GDM1 (cell line): Measurements from ENCODE around the gene SEPTIN8.
A peak's percentile ranks its signal among the peaks of the same experiment; 100 is the strongest.

Experiments used
- DNase-seq: peaks from one replicate; lab custom pipeline; 2025; lab: John Stamatoyannopoulos, UW

SEPTIN8 gene, protein sequence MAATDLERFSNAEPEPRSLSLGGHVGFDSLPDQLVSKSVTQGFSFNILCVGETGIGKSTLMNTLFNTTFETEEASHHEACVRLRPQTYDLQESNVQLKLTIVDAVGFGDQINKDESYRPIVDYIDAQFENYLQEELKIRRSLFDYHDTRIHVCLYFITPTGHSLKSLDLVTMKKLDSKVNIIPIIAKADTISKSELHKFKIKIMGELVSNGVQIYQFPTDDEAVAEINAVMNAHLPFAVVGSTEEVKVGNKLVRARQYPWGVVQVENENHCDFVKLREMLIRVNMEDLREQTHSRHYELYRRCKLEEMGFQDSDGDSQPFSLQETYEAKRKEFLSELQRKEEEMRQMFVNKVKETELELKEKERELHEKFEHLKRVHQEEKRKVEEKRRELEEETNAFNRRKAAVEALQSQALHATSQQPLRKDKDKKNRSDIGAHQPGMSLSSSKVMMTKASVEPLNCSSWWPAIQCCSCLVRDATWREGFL

DNA sequence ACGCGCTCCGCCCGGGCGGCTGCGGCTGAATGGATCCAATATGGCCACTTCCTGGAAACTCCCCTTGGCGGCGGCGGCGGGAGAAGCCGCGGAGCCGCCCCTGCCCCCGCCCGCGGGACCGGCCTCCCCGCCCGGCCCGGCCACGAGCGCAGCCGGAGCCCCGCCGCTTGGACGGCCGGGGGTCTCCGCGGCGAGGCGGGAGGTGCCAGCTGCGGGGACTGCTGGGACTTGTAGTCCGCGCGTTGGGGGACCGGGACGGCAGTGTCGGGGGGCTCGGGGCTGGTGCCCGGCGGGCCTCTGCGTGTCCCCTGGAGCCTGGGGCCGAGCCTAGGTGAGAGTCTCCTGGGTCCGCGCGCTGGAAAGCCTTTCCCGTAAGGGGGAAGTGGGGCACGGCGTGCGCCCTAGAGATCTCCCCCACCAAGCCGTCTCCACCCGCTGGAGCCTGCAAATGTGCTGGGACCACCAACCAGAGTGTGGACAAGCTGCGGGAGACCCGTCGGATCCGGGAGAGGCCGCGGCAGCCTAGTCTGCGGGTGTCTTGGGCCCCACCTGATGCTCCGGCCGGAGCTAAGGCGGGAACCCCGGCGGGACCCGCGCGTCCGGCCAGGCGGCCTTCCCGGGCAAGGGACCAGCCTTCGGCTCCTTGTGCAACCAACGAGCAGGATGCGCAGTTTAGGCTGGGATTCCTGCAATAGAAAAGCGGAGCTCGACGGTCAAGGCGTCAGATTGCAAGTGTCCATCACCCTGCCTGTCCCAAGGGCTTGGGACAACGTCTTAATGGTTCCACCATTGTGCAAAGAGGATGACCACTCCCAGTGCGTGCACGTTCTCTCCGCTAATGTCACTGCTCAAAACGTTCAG lies at the start of gene SEPTIN8:
TSS of gene SEPTIN8 (minus strand) at position 31 of the 861 bp plus-strand sequence. CDS start 102 bp downstream, outside the sequence.
- DNase-seq = no peak

DNA sequence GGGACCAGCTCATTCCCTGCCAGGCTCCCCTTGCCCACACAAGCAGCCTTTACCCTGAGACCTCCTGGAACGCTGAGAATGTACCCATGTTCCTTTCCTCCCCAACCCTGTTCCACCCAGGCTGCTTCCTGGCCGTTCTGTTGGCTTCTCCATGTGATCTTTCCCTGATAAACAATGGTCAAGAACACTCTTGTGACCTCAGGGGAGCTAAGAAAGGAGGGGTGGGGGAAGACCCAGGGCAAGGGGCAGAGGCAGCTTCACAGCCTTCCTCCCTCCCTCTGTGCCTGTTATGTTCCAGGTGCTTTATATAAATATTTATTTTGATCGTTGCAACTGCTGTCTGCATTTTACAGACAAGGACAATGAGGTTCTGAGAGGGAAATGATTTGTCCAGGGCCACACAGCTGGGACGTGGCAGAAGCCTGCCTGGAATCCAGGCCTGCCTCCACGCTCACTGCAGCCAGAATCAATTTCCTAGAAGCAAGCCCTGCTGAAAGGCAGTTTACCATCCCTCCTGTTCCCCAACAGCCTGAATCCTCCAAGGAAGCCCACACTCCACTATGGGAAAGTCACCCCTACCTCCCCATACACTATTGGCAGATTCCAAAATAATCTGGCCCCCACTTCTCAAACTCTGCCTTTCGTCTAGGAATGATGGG lies 49.5 kb upstream of the SEPTIN8 start:
- no peak for DNase-seq

GRCh38 chr5:132825834-132826391 lies 48.9 kb upstream of the SEPTIN8 start:
- no peak for DNase-seq

DNA sequence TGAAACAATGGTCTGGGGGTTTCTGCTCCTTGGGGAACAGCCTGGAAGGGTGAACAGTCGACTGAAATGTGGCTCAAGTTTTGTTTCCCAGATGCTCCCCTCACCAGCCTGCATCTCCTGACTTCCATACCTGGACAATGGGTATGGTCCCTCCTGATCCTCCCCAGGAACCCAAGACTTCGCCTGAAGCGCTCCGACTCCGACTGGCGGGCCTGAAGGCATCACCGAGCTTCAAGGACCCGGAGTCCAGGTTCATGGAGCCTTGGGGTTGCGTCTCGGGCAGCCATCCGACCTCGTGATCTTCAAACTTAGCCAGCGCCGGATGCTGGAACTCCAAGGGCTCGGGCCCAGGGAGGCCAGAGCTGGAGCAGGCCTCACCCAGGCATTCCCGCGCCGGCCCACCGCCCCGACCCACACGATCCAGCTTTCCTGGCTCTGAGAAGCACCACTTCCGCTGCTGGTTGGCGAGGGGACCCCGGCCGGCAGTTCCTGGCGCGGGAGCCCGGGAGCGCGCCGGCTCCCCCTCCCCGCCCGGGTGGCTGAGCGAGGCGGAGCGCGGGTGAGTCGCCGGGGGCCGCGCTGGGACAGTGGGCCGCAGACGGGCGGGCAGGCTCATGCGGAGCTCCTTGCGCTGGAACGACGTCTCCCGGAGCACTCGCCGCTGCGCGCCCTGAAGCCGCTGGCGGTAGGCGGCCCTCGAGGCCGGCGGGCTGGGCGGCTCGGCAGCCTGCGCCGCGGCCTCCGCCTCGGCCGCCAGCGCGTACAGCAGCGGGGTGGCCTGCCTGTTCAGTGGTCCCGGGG lies 48.2 kb upstream of the SEPTIN8 start:
- DNase-seq = no peak

DNA sequence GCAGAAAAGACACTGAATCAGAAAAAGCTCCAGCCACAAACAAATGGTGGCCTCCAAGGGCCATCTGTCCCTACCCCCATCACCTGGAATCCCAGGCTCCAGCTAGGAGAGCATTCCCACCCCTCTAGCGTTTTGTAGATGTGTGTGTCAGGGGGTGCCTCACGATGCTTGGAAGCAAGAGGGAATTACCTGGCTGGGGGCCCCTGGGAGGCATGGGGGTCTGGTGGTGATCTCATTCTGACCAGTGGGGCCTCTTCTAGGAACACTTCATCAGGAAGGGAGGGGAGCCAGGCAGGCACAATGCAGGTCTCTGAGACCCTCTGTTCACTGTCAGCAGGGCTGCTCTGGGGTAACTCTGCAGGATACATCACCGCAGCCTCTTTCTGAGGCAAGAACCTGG lies 47.4 kb upstream of the SEPTIN8 start:
- DNase-seq = no peak

- DNase-seq = no peak
These were observed 46.5 kb upstream of the SEPTIN8 start for GRCh38 chr5:132823481-132824050.

DNA sequence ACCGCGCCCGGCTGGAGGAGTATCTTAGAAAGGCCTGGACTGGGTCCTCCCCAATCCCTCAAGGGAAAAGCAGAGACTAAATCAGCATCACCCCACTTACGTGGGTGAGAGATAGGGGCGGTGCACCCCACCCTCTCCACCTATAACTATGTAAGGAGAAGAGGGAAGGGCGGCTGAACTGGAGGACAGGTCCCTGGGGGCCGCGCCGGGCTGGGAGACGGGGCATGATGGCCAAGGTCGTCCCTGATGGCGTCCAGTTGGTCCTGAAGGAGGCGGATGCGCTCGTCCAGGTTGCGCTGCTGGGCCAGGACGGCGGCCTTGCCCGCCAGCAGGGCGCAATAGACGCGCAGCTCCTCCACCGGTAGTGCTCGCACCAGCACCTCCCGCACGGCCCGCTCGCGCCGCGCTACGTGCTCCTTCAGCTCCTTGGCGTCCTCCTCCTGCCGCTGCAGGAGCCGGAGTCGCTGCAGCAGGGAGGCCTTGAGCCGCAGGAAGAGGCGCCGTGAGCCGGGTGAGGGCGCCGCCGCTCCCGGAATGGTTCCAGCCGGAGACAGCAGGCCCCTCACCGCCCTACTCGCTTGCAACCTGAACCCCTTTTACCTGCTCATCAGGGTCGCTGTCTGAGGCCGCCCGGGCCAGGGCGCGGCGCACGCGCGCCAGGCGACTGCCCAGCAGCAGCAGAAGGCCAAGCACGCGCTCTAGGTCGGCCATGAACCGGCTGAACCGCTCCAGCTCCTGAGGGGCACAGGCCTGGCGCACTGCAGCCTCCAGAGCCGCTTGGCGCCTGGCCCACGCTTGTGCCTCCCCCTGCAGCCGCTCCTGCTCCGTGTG lies 45.8 kb upstream of the SEPTIN8 start:
- no peak for DNase-seq

GRCh38 chr5:132821791-132822190 lies 44.8 kb upstream of the SEPTIN8 start:
- DNase-seq = no peak

DNA sequence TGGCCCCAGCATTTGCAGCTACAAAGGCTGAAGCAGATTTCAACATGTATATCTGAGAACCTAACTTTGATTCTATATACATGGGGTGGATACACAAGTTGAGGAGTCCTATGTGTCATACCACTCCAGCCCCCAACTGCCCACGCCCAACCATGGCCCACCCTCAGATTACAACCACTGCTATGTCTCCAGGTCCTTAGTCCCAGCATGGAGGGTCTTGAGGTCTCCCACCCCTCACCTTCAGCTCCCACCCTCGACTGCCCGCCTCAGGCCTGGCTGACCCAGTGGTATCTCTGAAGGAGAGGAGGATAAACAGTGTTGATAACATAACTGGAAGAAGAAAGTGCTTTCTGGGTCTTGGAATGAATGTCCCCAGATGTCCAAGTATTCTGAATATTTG lies 44.3 kb upstream of the SEPTIN8 start:
- no peak for DNase-seq

DNA sequence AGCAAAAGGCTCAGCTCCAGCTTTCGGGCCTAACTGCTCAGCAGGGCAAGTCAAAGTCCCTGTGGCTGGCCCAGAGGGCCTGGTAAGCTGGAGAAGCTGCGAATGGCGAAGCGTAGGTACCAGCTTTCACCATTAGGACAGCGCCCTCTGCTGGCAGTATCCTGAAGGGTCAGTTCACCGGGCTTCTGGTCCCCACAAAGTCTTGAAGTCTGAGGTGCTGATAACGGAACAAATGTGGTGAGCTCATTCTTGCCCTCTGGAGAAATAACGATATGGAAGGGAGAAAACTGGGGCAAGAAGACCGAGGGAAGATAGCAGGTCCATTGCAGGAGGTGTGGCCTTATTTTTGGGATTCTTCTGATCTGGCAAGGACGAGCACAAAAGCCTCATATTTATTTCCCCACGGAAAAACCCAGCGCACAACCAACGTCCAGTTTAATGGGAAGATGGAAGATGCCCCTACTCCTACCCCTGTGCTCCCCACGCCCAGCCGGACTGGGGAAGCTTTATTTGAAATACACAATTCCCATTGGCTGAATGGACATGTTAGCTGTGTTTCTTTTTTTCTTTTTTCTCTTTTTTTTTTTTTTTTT lies 43.2 kb upstream of the SEPTIN8 start:
- peak; percentile 76 for DNase-seq

GRCh38 chr5:132819468-132819867 lies 42.4 kb upstream of the SEPTIN8 start:
- DNase-seq = no peak

GRCh38 chr5:132817011-132817410 lies 40.0 kb upstream of the SEPTIN8 start:
- no peak for DNase-seq

DNA sequence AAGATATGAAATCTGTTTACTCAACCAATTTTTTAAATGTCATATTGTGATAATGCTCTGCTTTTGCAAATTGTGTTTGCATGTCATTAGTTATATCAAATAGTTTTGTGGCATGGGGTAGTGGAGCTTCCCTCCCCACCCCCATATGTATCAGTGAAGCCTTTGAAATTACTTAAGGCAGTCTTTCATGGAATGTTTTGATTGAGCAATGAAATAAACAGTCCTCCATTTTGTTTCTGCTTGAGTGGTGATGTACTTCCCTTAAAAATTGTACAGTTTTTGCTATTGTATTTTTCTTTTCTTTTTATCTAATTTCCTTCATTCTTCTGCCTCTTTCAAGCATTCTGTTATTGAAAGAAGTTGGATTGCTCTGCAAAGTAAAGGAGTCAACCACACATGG lies 39.5 kb upstream of the SEPTIN8 start:
- DNase-seq = no peak

- DNase-seq = no peak
These were observed 39.0 kb upstream of the SEPTIN8 start for GRCh38 chr5:132816083-132816482.

DNA sequence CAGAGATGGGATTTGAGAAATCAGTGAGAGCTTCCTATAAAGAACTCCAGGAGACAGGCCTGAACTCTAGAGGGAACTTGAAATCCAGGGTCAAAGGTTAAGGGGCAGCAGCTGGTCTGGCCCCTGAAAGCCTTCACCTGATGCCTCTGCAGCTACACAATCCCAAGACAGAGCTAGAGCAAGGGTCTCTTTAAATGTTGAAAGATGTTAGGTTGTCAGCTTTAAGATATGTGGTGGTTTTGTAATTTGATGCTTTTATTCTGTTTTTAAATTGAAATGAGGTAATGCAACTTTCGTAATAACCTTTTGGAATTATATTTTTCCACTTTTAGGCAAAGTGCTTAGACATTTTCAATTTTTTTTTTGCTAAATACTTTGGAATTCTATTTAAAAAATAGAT lies 38.4 kb upstream of the SEPTIN8 start:
- no peak for DNase-seq

GRCh38 chr5:132814503-132815294 lies 37.7 kb upstream of the SEPTIN8 start:
- no peak for DNase-seq

DNA sequence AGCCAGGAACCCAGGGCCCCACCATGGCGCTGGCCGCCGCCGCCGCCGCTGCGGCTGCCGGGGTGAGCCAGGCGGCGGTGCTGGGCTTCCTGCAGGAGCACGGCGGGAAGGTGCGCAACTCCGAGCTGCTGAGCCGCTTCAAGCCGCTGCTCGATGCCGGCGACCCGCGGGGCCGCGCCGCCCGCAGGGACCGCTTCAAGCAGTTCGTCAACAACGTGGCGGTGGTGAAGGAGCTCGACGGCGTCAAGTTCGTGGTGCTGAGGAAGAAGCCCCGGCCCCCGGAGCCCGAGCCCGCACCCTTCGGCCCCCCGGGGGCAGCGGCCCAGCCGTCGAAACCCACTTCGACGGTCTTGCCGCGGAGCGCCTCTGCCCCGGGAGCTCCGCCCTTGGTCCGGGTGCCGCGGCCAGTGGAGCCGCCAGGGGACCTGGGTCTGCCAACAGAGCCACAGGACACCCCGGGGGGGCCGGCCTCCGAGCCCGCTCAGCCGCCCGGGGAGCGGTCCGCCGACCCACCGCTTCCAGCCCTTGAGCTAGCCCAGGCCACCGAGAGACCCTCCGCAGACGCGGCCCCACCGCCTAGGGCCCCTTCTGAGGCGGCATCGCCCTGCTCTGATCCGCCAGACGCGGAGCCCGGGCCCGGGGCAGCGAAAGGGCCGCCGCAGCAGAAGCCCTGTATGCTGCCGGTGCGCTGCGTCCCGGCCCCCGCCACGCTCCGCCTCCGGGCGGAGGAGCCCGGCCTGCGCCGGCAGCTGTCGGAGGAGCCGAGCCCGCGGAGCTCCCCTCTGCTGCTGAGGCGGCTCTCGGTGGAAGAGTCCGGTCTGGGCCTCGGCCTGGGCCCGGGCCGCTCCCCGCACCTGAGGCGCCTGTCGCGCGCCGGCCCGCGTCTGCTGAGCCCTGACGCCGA lies 36.8 kb upstream of the SEPTIN8 start:
- no peak for DNase-seq
